ENCODE data around the gene INTS1. TPM values are rescaled to one million over a fixed set of nuclear protein-coding genes. Genes with fewer than 3 reads are reported as not detected.

INTS1 gene
- total and polyA plus RNA-seq, 3 donors from 2014 or later, result 142 to 185 (median 142) TPM

GRCh38 chr7:1450431-1450830 lies 53.8 kb downstream of the INTS1 start:
- TF ChIP-seq POLR2A (IDR thresholded peaks at IDR 0.05) (no peak), CTCF (IDR thresholded peaks at IDR 0.05) (no peak)
- Histone ChIP-seq H3K9me3 (no peaks in the 10 kb centered on the region), H3K27ac (no peak overlapping the region), H3K4me1 (no peaks in the 10 kb centered on the region), H3K27me3 (no peaks in the 10 kb centered on the region), H3K36me3 (ENCODE audit: low read depth, missing control alignments) (no peaks in the 10 kb centered on the region), H3K4me3 (no peak overlapping the region)
- no peak for DNase-seq
- WGBS, 2 donors, result 88 to 89% methylated on average over 11 to 18 of the region's 18 CpGs
- intact Hi-C loops (cut with DNase I; ENCODE audit: low total_unique reads), result no loop called here

- TF ChIP-seq CTCF (IDR thresholded peaks at IDR 0.05) (no peak), POLR2A (IDR thresholded peaks at IDR 0.05) (no peak)
- Histone ChIP-seq H3K36me3 (ENCODE audit: low read depth, missing control alignments) (no peaks in the 10 kb centered on the region), H3K4me3 (no peak overlapping the region), H3K4me1 (no peaks in the 10 kb centered on the region), H3K27ac (no peak overlapping the region), H3K27me3 (no peaks in the 10 kb centered on the region), H3K9me3 (no peaks in the 10 kb centered on the region)
- 78 to 86% methylated on average over 10 to 11 of the region's 11 CpGs for WGBS, 2 donors
- intact Hi-C loops (cut with DNase I; ENCODE audit: low total_unique reads), result no loop called here
- DNase-seq, result no peak
Observed at GRCh38 chr7:1449951-1450350, 54.2 kb downstream of the INTS1 start.

- Histone ChIP-seq H3K9me3 (no peaks in the 10 kb centered on the region), H3K27ac (no peak overlapping the region), H3K36me3 (ENCODE audit: low read depth, missing control alignments) (no peaks in the 10 kb centered on the region), H3K27me3 (no peaks in the 10 kb centered on the region), H3K4me1 (no peaks in the 10 kb centered on the region), H3K4me3 (no peak overlapping the region)
- 81 to 84% methylated on average over 13 of the region's 13 CpGs for WGBS, 2 donors
- TF ChIP-seq CTCF (IDR thresholded peaks at IDR 0.05) (no peak), POLR2A (IDR thresholded peaks at IDR 0.05) (no peak)
- intact Hi-C loops (cut with DNase I; ENCODE audit: low total_unique reads), result no loop called here
- DNase-seq, result no peak
Observed at GRCh38 chr7:1449501-1449900, 54.7 kb downstream of the INTS1 start.

- no peak for TF ChIP-seq CTCF (IDR thresholded peaks at IDR 0.05)
- no peak for TF ChIP-seq POLR2A (IDR thresholded peaks at IDR 0.05)
- WGBS, 2 donors, result 94 to 96% methylated on average over 11 to 14 of the region's 14 CpGs
- Histone ChIP-seq H3K9me3 (no peaks in the 10 kb centered on the region), H3K27ac (no peak overlapping the region), H3K36me3 (ENCODE audit: low read depth, missing control alignments) (no peaks in the 10 kb centered on the region), H3K4me3 (no peak overlapping the region), H3K4me1 (no peaks in the 10 kb centered on the region), H3K27me3 (no peaks in the 10 kb centered on the region)
- no peak for DNase-seq
- intact Hi-C loops (cut with DNase I; ENCODE audit: low total_unique reads), result no loop called here
Observed at GRCh38 chr7:1448958-1449357, 55.2 kb downstream of the INTS1 start.

- no peaks in the 10 kb centered on the region for H3K9me3 ChIP-seq
- no peaks in the 10 kb centered on the region for H3K27me3 ChIP-seq
- WGBS, 2 donors, result 35 to 74% methylated on average over 3 to 15 of the region's 15 CpGs
- intact Hi-C loops (cut with DNase I; ENCODE audit: low total_unique reads), result no loop called here
- H3K4me1 ChIP-seq, result no peaks in the 10 kb centered on the region
- TF ChIP-seq CTCF (IDR thresholded peaks at IDR 0.05) (no peak), POLR2A (IDR thresholded peaks at IDR 0.05) (no peak)
- no peak for DNase-seq
- no peak overlapping the region for H3K27ac ChIP-seq
- H3K36me3 ChIP-seq (ENCODE audit: low read depth, missing control alignments), result no peaks in the 10 kb centered on the region
- no peak overlapping the region for H3K4me3 ChIP-seq
Observed at GRCh38 chr7:1447551-1448244, 56.5 kb downstream of the INTS1 start.

Data from testis (tissue), 3 donors.